Smooth muscle cell (in vitro differentiated cells): ENCODE data around the gene MB21D2. TPM values are rescaled to one million over a fixed set of nuclear protein-coding genes. Genes with fewer than 3 reads are reported as not detected.

Experiments used
- DNase-seq: peaks from one replicate; lab custom pipeline; 2025; ENCODE audit not compliant: unreplicated experiment; lab: John Stamatoyannopoulos, UW
- H2AFZ ChIP-seq: fragments of 200-600 bp; sonication (generic); 2 replicates; pipeline ENCODE4 v1.6.0; 2016; ENCODE audit warnings: antibody characterized with exemption, low read depth, mild to moderate bottlenecking
- H3F3A ChIP-seq: fragments of 200-600 bp; sonication (generic); 2 replicates; pipeline ENCODE4 v1.6.0; 2017; ENCODE audit warnings: antibody characterized with exemption, low read depth
- H3K27ac ChIP-seq: fragments of 200-600 bp; sonication (generic); 2 replicates; pipeline ENCODE4 v1.5.1; 2016; ENCODE audit warnings: low read depth, mild to moderate bottlenecking
- H3K27me3 ChIP-seq: fragments of 200-600 bp; sonication (generic); 2 replicates; pipeline ENCODE4 v1.6.1; 2016; ENCODE audit warnings: low read depth, mild to moderate bottlenecking
- H3K36me3 ChIP-seq: fragments of 200-600 bp; sonication (generic); 2 replicates; pipeline ENCODE4 v1.5.1; 2016; ENCODE audit warnings: low read depth
- H3K4me1 ChIP-seq: fragments of 200-600 bp; sonication (generic); 2 replicates; pipeline ENCODE4 v1.5.1; 2016; ENCODE audit warnings: low read depth
- H3K4me2 ChIP-seq: fragments of 200-600 bp; sonication (generic); 2 replicates; pipeline ENCODE4 v1.6.0; 2016; ENCODE audit warnings: mild to moderate bottlenecking
- H3K4me3 ChIP-seq: fragments of 200-600 bp; sonication (generic); 2 replicates; pipeline ENCODE4 v1.5.1; 2016; ENCODE audit warnings: mild to moderate bottlenecking
- H3K79me2 ChIP-seq: fragments of 200-600 bp; sonication (generic); 2 replicates; pipeline ENCODE4 v1.6.0; 2016; ENCODE audit warnings: low read depth, mild to moderate bottlenecking
- H3K9ac ChIP-seq: fragments of 200-600 bp; sonication (generic); 2 replicates; pipeline ENCODE4 v1.6.0; 2016; ENCODE audit warnings: low read depth
- H3K9me3 ChIP-seq: fragments of 200-600 bp; sonication (generic); replicated peaks from 2 replicates; pipeline ENCODE4 v1.5.1; 2016; ENCODE audit warnings: low read depth
- H4K20me1 ChIP-seq: fragments of 200-600 bp; sonication (generic); 2 replicates; pipeline ENCODE4 v1.6.0; 2016; ENCODE audit warnings: low read depth
- WGBS: methylation state at CpG from one replicate; pipeline ENCODE4 v1.1.7; 2016; ENCODE audit warnings: low lambda C conversion rate; 5-methylcytosine and 5-hydroxymethylcytosine counted together
- polyA plus RNA-seq: library from polyadenylated mRNA; unstranded; fragments of >200 nt; fragmentation: Nextera tagmentation; extraction: Ambion mirVana; gene quantifications from 2 replicates; pipeline ENCODE4 v1.2.1, GENCODE V29; 2016
- total RNA-seq: library from RNA; depleted of rRNA; stranded (reverse); fragments of >200 nt; gene quantifications from 2 replicates; pipeline ENCODE4 v1.2.3, GENCODE V29; 2014
- TF ChIP-seq, protein P1 (sequence below): fragments of 200-600 bp; sonication (generic); IDR thresholded peaks from 2 replicates; pipeline ENCODE4 v1.5.1; 2017; ENCODE audit warnings: borderline replicate concordance, mild to moderate bottlenecking, antibody characterized with exemption; ENCODE audit not compliant: insufficient read depth, poor library complexity, severe bottlenecking

MB21D2 gene
- total and polyA plus RNA-seq, 2 experiments from 2014 or later: 5.2 to 17.1 TPM

GRCh38 chr3:192818126-192818525 is 99.5 kb downstream of the MB21D2 start:
- no peak for DNase-seq
- 93% methylated on average over 1 of the region's 1 CpG for WGBS

DNA sequence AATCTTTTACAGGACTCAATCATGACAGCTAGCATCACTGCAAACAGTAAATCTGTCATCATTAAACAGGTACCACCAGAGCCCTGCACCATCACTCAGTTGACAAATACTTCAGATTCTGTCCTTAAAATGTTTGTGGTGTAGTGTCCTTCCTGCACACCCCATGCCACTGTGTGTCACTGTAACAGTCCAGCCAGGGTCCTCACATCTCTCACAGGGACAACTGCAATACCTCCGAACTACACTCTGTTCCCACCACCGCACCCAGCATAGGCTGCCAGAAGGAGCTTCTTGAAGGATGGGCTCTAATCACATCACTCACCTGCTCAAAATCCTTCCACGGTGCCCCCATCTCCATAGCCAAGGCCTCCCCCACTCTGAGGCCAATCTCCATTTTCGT is 100.2 kb downstream of the MB21D2 start:
- Histone ChIP-seq H3K79me2 (peaks cover 14% of the 10 kb centered on the region), H3K27ac (peak overlapping the region; percentile 20), H3F3A (no peaks in the 10 kb centered on the region), H3K4me1 (peaks cover 4% of the 10 kb centered on the region), H3K4me3 (no peak overlapping the region), H2AFZ (no peak overlapping the region), H3K9ac (no peak overlapping the region), H3K4me2 (peak overlapping the region; percentile 60), H4K20me1 (peaks cover 39% of the 10 kb centered on the region), H3K36me3 (no peaks in the 10 kb centered on the region), H3K27me3 (no peaks in the 10 kb centered on the region), H3K9me3 (no peaks in the 10 kb centered on the region)
- TF ChIP-seq, protein P1, sequence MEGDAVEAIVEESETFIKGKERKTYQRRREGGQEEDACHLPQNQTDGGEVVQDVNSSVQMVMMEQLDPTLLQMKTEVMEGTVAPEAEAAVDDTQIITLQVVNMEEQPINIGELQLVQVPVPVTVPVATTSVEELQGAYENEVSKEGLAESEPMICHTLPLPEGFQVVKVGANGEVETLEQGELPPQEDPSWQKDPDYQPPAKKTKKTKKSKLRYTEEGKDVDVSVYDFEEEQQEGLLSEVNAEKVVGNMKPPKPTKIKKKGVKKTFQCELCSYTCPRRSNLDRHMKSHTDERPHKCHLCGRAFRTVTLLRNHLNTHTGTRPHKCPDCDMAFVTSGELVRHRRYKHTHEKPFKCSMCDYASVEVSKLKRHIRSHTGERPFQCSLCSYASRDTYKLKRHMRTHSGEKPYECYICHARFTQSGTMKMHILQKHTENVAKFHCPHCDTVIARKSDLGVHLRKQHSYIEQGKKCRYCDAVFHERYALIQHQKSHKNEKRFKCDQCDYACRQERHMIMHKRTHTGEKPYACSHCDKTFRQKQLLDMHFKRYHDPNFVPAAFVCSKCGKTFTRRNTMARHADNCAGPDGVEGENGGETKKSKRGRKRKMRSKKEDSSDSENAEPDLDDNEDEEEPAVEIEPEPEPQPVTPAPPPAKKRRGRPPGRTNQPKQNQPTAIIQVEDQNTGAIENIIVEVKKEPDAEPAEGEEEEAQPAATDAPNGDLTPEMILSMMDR: no peak
- DNase-seq: no peak
- 89% methylated on average over 4 of the region's 4 CpGs for WGBS

More at GRCh38 chr3:192818126-192818525, 99.5 kb downstream of the MB21D2 start:
- Histone ChIP-seq H4K20me1 (peaks cover 37% of the 10 kb centered on the region), H3K36me3 (no peaks in the 10 kb centered on the region), H3K27me3 (no peaks in the 10 kb centered on the region), H3K4me2 (peak overlapping the region; percentile 61), H3K4me3 (no peak overlapping the region), H2AFZ (no peak overlapping the region), H3F3A (no peaks in the 10 kb centered on the region), H3K79me2 (peaks cover 17% of the 10 kb centered on the region), H3K27ac (peak overlapping the region; percentile 88), H3K4me1 (peaks cover 4% of the 10 kb centered on the region), H3K9me3 (no peaks in the 10 kb centered on the region), H3K9ac (peak overlapping the region; percentile 13)
- TF ChIP-seq, protein P1: no peak

DNA sequence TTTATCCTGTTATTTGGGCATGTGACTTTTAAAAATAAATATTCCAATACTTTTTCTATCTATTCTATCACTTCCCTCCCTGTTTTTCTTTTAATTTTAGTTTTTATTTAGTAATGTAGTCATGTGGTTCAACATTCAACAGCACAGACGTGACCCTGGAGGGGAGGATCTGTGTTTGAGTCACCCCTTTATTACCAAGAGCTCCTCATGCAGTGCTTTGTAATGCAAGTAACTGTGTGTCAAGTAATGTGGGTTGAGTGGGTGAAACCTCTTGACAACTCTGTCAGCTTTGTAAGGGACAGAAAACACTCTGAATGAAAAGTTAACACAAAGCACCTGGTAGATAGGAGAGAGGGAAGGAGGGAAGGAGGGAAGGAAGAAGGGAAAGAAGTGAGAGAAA is 100.6 kb downstream of the MB21D2 start:
- WGBS: 11% methylated on average over 1 of the region's 1 CpG
- H3K9ac ChIP-seq: peak overlapping the region; percentile 13
- TF ChIP-seq, protein P1: no peak
- H3K4me2 ChIP-seq: peak overlapping the region; percentile 60
- no peaks in the 10 kb centered on the region for H3F3A ChIP-seq
- peaks cover 42% of the 10 kb centered on the region for H4K20me1 ChIP-seq
- H3K27me3 ChIP-seq: no peaks in the 10 kb centered on the region
- no peaks in the 10 kb centered on the region for H3K36me3 ChIP-seq
- H3K79me2 ChIP-seq: peaks cover 9% of the 10 kb centered on the region
- no peak for DNase-seq
- H2AFZ ChIP-seq: no peak overlapping the region
- H3K9me3 ChIP-seq: no peaks in the 10 kb centered on the region
- H3K4me1 ChIP-seq: peaks cover 4% of the 10 kb centered on the region
- H3K4me3 ChIP-seq: no peak overlapping the region
- H3K27ac ChIP-seq: peak overlapping the region; percentile 20

GRCh38 chr3:192816351-192816750 is 101.3 kb downstream of the MB21D2 start:
- Histone ChIP-seq H4K20me1 (peaks cover 46% of the 10 kb centered on the region), H3K79me2 (peaks cover 7% of the 10 kb centered on the region), H3K4me3 (no peak overlapping the region), H3K4me2 (peak overlapping the region; percentile 60), H3K36me3 (no peaks in the 10 kb centered on the region), H3K4me1 (peaks cover 4% of the 10 kb centered on the region), H2AFZ (no peak overlapping the region), H3K27ac (peak overlapping the region; percentile 20), H3K9me3 (no peaks in the 10 kb centered on the region), H3K9ac (peak overlapping the region; percentile 13), H3F3A (no peaks in the 10 kb centered on the region), H3K27me3 (no peaks in the 10 kb centered on the region)
- TF ChIP-seq, protein P1: peak; percentile 82
- DNase-seq: no peak
- 70% methylated on average over 4 of the region's 4 CpGs for WGBS
